Central memory CD4-positive, alpha-beta T cell (primary cell): Measurements from ENCODE around the gene KYAT1.

Experiments
- DNase-seq: peaks from one replicate; pipeline ENCODE4 v3.0.0; 2022

KYAT1 gene

DNA sequence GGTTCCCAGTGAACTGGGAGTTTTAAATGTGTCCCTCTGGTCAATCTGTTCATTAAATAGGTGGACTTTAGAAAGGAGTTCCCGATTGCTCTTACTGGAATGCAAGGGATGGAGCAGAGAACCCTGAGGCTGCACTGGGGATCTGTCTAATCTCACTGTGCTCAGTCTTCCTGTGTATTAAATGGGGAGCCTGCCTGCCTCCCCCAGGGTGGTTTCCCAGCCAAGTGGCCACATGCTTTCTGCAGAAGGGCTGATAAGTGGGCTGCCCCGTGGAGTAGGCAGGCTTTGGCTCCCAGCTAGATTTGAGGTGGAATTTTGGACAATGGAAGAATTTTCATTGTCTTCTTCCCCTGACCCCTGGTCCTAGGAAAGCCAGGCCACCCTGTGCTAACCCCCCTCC, 25.0 kb upstream of the KYAT1 start:
- DNase-seq = no peak

DNA sequence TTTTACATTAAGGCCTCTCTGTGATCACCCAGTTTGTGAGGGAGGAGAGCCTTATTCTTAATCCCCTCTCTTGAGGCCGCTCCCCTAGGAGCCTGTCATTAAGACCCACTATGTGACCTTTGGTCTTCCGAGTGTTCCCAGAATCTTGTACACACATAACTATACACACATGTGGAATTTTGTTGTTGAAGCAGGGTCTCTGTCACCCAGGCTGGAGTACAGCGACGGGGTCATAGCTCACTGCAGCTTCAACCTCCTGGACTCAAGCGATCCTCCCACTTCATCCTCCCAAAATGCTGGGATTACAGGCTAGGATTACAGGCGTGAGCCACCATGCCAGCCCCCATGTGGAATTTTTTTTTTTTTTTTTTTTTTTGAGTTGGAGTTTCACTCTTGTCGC, 24.2 kb upstream of the KYAT1 start:
- no peak for DNase-seq

DNA sequence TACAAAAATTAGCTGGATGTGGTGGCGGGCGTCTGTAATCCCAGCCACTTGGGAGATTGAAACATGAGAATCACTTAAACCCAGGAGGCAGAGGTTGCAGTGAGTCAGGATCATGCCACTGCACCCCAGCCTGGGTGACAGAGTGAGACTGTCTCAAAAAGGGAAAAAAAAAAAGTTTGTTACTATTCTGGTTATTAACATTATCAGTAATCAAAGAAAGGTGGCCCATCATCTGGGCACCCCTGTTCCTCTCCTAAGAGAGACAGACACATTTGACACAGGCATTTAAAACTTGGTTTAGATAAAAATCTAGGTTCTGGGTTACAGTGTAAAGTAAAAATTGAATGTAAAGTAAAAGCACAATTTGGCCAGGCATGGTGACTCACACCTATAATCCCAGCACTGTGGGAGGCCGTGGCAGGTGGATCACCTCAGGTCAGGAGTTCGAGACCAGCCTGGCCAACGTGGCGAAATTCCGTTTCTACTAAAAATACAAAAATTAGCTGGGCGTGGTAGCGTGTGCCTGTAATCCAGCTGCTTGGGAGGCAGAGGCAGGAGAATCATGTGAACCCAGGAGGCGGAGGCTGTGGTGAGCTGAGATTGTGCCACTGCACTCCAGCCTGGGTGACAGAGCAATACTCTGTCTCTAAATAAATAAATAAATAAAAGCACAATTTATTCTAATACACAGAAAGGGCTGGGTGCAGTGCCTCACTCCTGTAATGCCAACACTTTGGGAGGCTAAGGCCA, 22.3 kb upstream of the KYAT1 start:
- no peak for DNase-seq

DNA sequence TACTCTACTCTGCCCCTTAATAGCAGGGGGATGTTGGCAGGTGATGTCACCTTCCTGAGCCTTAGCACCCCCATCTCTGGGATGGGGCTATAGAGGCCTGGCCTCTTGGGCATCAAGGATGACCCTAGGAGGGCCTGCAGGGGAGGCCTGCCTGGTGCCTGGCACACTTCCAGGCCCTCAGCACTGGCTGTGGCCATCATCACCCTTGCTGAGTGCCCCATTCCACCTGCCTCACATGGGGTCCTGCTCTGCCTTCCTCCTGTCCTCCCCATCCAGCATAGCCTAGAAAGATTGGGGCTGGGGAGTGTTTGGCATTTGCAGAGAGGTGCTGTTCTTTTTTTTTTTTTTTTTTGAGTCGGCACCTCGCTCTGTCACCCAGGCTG, 21.3 kb upstream of the KYAT1 start:
- DNase-seq = no peak

DNA sequence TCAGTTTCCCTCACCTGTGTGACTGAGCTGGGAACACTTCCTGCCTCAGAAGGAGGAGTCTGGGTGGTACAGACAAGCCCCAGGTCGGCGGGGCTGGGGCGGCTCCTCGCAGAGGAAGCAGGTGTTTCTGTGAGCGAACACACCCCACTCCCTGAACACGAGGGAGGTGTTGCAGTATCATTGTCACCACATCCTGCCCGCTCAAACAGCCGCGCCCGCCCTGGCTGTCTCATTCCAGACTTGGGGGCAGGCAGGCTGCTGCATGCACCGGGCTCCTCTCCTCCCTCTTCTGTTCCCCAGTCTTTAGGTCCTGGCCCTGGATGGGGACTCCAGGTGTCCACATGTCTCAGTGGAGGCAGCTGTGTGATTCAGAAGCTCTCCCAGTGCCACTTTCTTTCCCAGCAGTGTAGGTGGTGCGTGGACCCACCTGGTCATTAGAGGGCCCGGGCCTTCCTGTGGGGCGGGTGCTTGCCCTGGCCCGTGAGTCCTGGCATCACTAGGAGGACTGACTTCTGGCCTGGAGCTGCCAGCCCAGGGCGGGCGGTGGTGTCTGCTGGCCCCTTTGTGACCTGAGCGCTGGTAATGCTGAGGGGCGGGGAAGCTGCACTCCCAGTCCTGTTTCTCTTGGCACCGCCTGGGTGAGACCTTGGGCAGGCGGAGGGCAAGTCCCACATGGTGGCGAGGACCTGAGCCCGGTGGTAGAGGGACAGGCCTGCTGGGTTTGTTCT, 20.8 kb upstream of the KYAT1 start:
- peak; percentile 90 for DNase-seq

DNA sequence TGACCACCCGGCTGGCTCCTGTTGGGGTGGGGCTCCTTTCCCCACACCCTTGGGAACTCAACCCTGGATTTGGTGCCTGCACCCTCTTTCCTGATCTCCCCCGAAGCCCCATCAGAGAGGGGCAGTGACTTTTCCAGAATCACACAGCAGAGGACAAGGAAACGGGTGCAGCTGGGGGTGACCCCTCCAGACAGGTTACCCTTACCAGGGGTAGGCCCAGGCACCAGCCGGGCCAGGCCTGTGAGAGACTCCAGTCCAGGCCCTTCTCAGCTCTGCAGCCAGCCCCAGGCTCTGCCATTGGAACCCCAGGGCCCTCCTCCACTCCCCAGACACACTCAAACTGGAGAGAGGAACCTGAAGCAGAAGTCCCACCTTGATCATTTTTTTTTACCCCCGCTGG, 20.1 kb upstream of the KYAT1 start:
- no peak for DNase-seq

DNA sequence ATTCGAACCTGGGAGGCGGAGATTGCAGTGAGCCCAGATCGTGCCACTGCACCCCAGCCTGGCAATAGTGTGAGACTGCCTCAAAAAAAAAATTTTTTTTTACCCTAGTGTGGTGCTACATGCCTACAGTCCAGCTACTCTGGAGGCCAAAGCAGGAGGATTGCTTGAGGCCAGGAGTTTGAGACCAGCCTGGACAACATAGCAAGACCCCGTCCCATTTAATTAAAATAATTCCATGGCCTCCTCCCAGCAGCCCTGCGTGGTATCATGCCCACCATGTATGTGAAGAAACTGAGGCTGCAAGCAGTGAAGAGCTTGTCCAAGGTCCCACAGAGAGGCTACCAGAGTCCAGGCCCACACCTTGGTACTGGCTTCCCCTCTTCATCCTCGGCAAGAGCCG, 19.6 kb upstream of the KYAT1 start:
- no peak for DNase-seq

DNA sequence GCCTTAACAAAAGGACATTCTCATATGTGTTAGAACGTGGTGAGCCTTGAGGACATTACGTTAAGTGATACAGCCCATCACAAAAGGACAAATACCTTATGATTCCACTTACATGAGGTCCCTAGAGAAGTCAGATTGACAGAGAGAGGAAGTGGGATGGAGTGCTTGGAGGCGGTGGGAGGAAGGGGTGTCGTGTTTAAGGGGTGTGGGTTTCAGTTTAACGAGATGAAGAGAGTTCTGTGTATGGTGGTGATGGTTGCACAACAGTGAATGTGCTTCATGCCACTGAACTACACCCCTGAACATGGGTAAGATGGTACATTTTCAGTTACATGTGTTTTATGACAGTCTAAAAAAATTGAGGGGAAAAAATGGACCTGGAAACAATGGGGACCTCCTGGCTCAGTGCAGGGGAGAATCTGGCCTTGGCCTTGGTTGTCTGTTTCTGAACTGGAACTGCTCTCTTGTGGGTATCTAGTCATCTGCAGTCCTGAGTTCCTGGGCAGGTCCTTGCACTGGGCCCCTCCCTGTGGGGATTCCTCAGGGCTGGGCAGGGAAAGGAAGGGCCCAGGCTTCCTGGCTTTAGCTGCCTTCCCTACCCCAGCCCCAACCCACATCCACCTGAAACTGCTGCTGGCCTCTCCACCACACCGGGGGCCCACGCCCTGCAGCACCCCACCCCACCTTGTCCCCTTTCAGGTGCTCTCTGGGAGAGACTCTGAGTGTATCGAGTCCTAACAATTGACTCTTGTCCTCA, 18.0 kb upstream of the KYAT1 start:
- DNase-seq = peak; percentile 16

DNA sequence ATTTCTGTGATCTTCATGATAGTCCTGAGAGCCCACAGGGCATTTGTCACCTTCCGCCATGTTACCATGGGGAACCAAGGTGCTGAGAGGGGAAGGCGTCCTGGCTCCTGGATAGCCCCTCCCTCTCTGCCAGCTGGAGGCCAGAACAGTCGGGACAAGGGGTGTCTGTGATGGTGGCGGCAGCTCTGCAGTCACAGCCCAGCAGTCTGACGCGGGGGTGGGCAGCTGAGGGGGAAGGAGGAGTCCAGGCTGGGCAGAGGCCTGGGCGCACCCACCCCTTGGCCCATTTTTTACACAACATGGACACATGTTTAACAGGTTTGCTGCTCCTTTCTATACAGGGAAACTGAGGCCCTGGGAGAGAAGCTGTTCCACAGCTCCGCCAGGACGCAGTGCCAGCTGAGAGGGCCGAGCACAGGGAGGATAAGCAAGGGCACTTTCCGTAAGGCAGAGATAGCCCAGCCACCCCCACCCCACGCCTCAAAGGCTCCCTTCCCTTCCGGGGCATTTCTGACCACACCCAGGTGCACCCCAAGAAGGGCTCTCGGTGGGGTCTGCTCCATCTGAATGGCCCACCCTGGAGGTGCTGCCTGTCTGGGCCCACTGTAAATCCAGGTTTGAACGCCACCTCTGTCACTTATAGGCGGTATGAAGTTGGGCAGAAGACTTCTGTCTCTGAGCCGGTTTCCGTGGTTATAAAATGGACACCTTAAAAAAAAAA, 17.3 kb upstream of the KYAT1 start:
- no peak for DNase-seq

DNA sequence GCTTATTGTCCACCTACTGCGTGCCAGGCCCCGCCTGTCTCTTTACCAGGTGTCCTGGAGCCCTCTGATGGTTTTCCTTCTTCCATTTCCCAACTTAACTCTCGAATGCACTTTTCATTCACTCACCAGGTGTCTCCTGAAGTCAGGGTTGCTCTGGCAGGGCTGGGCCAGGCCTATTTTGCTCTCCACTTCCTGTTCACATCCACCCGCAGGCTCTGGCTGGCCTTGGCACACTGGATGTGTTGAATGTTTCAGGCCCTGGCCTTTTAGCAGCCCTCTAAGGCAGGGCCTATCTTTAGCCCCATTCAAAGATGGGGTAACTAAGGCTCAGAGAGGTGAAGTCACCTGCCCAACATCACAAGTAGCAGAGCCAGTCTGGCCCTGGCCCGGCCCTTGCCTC, 16.6 kb upstream of the KYAT1 start:
- no peak for DNase-seq

DNA sequence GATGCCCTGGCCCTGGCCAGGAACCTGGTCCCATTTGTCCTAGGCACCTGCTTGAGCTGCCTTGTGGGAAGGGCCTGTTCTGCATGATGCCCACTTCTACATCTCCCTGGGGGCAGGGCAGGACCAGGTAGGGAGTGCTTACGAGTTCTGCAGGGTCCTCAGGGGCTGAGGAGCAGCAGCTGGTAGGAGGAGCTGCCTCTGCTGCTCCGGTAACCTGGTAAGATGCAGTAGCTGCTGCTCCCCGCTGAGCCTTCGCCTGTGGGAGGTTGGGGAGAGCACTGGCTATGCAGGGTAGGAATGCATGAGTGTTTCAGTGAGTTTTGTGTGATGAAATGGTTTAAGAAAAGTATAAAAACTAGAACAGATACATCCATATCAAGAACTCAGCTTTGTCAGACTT, 13.8 kb upstream of the KYAT1 start:
- DNase-seq = no peak

DNA sequence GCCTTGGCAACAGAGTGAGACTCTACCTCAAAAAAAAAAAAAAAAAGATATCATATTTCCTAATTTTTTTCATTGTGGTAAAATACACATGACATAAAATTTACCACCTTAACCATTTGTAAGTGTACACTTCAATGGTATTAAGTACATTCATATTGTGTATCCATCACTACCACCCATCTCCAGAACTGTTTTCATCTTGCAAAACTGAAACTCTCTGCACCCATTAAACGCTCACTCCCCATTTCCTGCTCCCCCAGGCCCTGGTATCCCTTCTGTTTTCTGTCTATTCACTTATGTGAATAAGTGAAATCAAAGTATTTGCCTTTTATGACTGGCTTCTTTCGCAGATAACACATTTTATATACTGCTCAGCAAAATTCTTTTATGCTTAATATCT, 13.0 kb upstream of the KYAT1 start:
- peak; percentile 24 for DNase-seq

DNA sequence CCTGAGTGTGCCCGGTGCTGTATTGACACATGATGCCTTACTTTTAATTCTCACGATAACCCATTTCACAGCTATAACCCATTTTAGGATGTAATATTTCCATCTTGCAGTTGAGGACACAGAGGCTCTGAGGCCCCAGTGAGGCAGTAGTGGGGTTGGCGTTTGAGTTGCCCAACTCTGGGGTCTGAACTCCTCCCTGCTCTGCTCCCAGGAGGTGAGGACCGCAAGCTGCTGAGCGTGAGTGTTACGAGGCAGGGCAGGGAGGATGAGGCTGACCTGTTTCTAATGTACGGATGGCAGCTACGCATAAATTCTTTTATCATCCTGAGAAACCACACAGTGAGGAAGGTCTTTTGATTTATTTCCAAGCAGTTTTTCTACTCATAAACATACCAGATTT, 11.6 kb upstream of the KYAT1 start:
- no peak for DNase-seq

DNA sequence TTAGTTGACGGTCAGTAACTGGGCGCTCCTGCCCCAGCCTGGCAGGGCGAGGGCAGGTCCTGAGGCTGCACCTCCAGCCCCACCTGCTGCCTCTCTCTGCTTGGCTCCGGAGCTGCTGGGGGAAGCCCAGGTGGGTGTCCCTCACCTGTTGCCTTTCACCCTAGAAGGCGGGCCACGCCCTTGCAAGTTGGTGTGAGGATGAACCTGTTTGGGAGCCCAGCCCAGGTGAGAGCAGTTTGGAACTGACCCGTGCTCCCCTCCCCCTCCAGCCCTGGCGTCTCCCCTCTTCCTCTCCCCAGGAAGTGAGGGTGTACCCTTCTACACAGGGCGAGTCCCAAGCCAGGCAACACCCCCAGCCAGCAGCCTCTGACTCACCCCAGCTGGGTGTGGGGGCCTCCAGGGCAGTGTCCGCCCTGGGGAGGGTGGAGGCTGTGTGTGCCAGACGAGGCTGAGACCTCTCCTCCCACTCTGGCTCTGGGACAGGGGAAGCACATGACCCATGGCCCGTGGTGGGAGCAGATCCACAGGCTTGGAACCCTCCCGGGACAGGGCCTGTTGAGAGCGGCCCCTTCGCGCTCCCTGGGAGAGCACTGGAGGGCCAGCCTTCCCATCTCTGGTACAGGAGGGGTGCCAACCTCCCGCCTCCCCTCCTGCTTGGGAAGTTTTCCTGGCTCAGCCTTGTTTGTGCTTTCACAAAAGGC, 10.6 kb upstream of the KYAT1 start:
- no peak for DNase-seq

DNA sequence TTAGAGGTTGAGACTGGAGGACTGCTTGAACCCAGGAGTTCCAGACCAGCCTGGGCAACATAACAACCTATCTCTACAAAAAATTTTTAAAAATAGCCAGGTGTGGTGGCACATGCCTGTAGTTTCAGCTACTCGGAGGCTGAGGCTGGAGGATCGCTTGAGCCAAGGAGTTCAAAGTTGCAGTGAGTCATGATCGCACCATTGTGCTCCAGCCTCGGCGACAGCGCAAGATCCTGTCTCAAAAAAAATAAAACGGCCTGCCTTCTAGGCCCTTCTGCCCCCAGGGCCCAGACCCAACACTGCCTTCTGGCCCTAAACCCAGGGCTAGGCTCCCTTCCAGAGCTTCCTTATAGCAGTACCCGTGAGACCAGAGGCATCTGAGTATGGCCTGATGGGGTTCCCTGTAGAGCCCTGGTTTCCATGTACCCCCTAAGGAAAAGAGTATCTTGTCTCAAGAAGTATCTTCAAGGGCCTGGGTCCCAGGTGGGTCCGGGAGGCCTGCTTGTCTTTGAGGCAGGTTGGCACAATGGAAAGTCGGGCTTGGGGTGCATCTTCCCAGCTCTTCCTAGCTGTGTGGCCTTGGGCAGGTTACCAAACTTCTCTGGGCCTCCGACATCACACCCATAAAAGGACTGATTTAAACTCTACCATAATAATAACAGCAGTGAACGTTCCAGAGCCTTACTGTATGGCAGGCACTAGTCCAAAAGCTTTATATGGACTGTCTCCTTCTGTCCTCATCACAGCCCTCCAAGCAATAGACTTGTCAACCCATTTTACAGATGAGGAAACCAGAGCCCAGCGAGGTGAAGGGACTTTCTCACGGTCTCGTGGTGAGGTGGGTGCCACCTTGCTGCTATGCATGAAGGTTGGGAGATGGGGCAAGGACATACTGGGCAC, 9.8 kb upstream of the KYAT1 start:
- DNase-seq = no peak

DNA sequence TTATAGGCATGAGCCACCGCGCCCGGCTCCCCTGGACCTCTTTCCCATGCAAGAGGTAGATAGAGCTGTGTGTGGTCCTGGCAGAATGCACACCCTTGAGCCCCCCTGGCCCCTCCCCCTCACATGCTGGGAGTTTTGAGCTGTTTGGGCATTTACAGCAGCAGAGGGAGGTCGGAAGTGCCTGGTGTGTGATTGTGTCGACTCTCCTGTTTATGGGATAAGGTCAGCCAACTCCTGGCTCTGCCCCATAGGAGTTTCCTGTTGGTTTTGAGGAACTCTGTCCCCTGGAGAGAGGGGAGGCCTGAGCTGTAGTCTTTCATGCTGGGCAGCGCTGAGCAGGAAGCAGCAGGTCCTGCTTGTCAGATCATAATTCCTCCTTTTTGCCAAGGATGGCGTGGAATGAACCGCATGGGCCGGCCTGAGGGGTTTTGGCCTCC, 6.2 kb upstream of the KYAT1 start:
- no peak for DNase-seq

DNA sequence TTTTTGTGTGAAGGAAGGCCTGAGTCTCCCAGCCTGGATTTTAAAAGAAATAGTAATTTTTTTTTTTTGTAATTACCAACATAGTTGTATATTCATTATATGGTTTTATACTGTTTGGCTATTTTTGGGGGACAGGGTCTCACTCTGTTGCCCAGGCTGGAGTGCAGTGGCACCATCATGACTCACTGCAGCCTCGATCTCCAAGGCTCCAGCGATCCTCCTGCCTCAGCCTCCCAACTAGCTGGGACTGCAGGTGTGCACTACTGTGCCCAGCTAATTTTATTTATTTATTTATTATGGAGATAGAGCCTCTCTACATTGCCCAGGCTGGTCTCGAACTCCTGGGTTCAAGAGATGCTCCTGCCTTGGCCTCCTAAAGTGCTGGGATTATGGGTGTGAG, 5.3 kb upstream of the KYAT1 start:
- DNase-seq = no peak

DNA sequence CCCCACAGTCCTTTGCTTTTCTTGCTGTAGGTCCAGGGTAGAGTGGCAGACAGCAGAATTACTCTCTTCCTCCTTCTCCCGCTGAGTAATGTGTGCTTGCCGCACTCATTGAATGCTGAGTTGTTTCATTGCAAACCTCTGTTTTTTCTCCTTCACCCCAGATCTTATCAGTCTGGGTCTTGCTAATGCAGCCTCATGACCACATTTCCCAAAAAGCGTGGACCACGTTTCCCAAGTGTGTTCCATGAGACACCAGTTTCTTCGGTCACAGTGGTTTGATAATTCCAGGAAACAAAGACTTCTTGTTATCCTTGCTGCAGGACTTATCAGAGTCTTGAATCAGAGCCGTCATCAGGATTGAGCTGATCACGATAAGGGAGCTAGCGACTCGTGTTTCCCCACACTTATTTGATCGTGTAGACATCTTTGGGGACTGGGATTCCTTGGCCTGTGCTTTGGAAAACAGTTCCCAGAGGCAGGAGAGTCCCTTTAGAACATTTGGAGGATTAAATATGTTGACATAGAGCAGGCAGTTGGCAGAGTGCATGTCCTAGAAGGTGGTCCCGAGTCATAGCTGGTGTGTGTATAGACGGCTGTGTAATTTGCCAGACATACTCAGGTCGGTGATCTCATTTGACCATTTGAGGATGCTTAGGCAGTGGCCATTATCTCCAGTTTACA, 4.6 kb upstream of the KYAT1 start:
- no peak for DNase-seq

DNA sequence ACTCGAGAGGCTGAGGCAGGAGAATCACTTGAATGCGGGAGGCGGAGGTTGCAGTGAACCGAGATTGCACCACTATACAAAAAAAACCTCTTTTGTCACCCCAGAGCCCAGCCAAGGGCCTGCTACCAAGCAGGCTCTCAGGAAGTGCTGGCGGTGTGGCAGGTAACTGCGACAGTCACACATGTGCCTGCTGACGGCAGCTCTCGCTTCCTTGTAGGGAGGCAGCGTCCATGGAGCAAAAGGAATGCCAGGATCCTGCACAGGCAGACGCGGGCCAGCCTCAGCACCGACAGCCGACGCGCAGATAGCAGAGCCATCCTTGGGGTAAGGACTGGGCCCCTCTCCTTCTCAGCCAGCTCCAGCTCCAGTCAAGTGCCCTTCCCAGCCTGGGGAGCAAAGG, 4.0 kb upstream of the KYAT1 start:
- no peak for DNase-seq

DNA sequence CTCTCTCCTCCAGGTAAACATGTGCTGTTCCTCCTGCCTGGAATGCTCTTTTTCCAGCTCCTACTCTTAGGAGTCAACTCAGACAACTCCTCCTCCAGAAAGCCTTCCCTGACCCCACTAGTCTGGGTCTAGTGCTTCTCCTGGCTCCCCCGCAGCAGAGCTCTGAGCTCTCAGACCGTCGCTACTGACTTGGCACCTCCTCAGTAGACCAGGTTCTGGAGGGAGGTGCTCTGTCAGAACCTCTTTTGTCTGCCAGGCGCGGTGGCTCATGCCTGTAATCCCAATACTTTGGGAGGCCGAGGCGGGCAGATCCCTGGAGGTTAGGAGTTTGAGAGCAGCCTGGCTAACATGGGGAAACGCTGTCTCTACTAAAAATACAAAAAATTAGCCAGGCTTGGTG, 3.6 kb upstream of the KYAT1 start:
- DNase-seq = no peak

DNA sequence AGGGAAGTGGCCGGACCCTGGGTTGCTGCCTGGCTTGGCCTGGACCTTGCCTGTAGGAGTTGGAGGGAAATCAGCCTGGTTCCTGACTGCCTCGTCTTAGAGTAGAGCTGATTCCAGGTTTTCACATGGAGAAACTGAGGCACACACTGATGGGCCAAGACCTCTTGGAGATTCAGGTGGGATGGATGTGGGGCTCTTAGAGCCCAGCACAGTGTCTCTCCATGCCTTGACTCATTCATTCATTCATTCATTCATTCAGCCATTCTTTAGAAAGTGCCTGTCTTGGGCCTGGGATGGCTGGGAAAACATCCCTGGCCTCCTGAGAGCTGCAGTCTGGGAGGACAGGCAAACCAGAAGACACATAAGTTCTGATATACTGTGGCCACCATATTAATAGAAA, 2.4 kb upstream of the KYAT1 start:
- DNase-seq = no peak
